ENCODE data around the gene SULT2A1. TPM values are rescaled to one million over a fixed set of nuclear protein-coding genes. Genes with fewer than 3 reads are reported as not detected.

Gene SULT2A1
- total RNA-seq, 2 experiments from 2014 or later, result not detected

Other genes with a start within 250 kb of the SULT2A1 start
- 1 to 10 TPM in 1 of 2 experiments, under 1 TPM in 1; 0.81 to 1.6 TPM for gene EHD2, start 172.9 kb downstream of the SULT2A1 start, total RNA-seq
- gene NOP53, start 140.8 kb downstream of the SULT2A1 start, total RNA-seq, result 100 to 1,000 TPM; 259 to 268 TPM
- gene SELENOW, start 107.6 kb downstream of the SULT2A1 start, total RNA-seq, result 100 to 1,000 TPM; 162 to 174 TPM
- not detected for gene TPRX1, start 81.8 kb downstream of the SULT2A1 start, total RNA-seq
- not detected for gene CRX, start 64.4 kb downstream of the SULT2A1 start, total RNA-seq
- gene TPRX2, start 27.1 kb downstream of the SULT2A1 start, total RNA-seq, result not detected
- gene BSPH1, start 105.9 kb upstream of the SULT2A1 start, total RNA-seq, result not detected
- not detected for gene ELSPBP1, start 108.3 kb upstream of the SULT2A1 start, total RNA-seq
- gene CABP5, start 157.8 kb upstream of the SULT2A1 start, total RNA-seq, result not detected
- 10 to 100 TPM; 12.4 to 13.3 TPM for gene PLA2G4C, start 224.5 kb upstream of the SULT2A1 start, total RNA-seq

Measured in activated CD4-positive, alpha-beta memory T cell treated with anti-CD3 and anti-CD28 coated beads for 36 hours (primary cell).